Left lung (tissue), 10 donors: ENCODE measurements around the gene CSRP3. TPM values are rescaled to one million over a fixed set of nuclear protein-coding genes. Genes with fewer than 3 reads are reported as not detected.

Source experiments
- ATAC-seq: fragments of 200-7000 bp; cut with Tn5 transposase; one replicate; pipeline ENCODE4 v1.9.1; 2020; ENCODE audit warnings: moderate library complexity
- DNase-seq, 4 donors: peaks; one replicate each; pipeline ENCODE4 v3.0.0-alpha.2; 2013 to 2020
- H3K27ac ChIP-seq, 2 donors: fragments of 200-600 bp; sonication (generic) in 1 of 2; one replicate each; pipeline versions ENCODE4 v1.5.0 to v1.8.0; 2020 to 2021
- H3K27me3 ChIP-seq, 2 donors: fragments of 200-600 bp; sonication (generic) in 1 of 2; one replicate each; pipeline versions ENCODE4 v1.5.0 to v1.8.0; 2020 to 2021
- H3K36me3 ChIP-seq, 2 donors: fragments of 200-600 bp; sonication (generic) in 1 of 2; one replicate each; pipeline versions ENCODE4 v1.5.0 to v1.8.0; 2020 to 2021
- H3K4me1 ChIP-seq, 2 donors: fragments of 200-600 bp; one replicate each; pipeline ENCODE4 v1.8.0; 2021
- H3K4me3 ChIP-seq, 2 donors: fragments of 200-600 bp; sonication (generic) in 1 of 2; one replicate each; pipeline versions ENCODE4 v1.5.0 to v1.8.0; 2020 to 2021; ENCODE audit warnings: mild to moderate bottlenecking in 1 of 2
- H3K9me3 ChIP-seq, 2 donors: fragments of 200-600 bp; sonication (generic) in 1 of 2; one replicate each; pipeline versions ENCODE4 v1.5.0 to v1.8.0; 2020 to 2021
- CTCF ChIP-seq, 2 donors: fragments of 200-600 bp; sonication (generic) in 1 of 2; IDR thresholded peaks; one replicate each; pipeline versions ENCODE4 v1.5.0 to v1.8.0; 2021; ENCODE audit warnings: antibody characterized with exemption in 2 of 2
- intact Hi-C, 2 donors: fragments of 100-400 bp; cut with DNase I; formaldehyde crosslinking; loops; one replicate each; pipeline versions ENCODE4 v1.11.2 to v1.14.2; 2022
- polyA plus RNA-seq, 6 donors: library from polyadenylated mRNA; unstranded; fragments of 120-200 nt; gene quantifications; one replicate each; pipeline ENCODE4 v1.2.1, GENCODE V29; 2013; ENCODE audit not compliant: insufficient read length in 6 of 6
- total RNA-seq, 2 donors: library from RNA; stranded (reverse); fragmentation: NEBNext Ultra II Directional; extraction: Animal tissue kit (Norgen Biotek cat#: 25700); gene quantifications; one replicate each; pipeline ENCODE4 v1.2.1, GENCODE V29; 2021
- donor health status: DM: no; HTN: yes; CAD: no.
- donor health status: DM: no; HTN: no; CAD: no.

CSRP3 gene
- total and polyA plus RNA-seq, 8 donors = 0.23 to 1.4 (median 0.42) TPM; not detected in 1

GRCh38 chr11:19226378-19227195, 24.8 kb upstream of the CSRP3 start:
- no peaks in the 10 kb centered on the region for H3K4me1 ChIP-seq
- intact Hi-C loops = no loop called here
- no peaks in the 10 kb centered on the region for H3K27me3 ChIP-seq
- H3K4me3 ChIP-seq = no peak overlapping the region
- peaks cover 0 to 27% of the 10 kb centered on the region in 2 donors for H3K36me3 ChIP-seq
- no peak for TF ChIP-seq CTCF (IDR thresholded peaks at IDR 0.05)
- no peak for DNase-seq
- no peak for ATAC-seq
- no peaks in the 10 kb centered on the region for H3K9me3 ChIP-seq
- H3K27ac ChIP-seq = no peak overlapping the region

GRCh38 chr11:19225581-19225980, 23.8 kb upstream of the CSRP3 start:
- Histone ChIP-seq H3K27ac (no peak overlapping the region), H3K4me3 (no peak overlapping the region), H3K4me1 (no peaks in the 10 kb centered on the region), H3K36me3 (peaks cover 0 to 27% of the 10 kb centered on the region in 2 donors), H3K9me3 (no peaks in the 10 kb centered on the region), H3K27me3 (no peaks in the 10 kb centered on the region)
- no peak for TF ChIP-seq CTCF (IDR thresholded peaks at IDR 0.05)
- ATAC-seq = no peak
- intact Hi-C loops = no loop called here
- no peak for DNase-seq

GRCh38 chr11:19225123-19225522, 23.3 kb upstream of the CSRP3 start:
- no peak overlapping the region for H3K4me3 ChIP-seq
- DNase-seq = no peak
- H3K9me3 ChIP-seq = no peaks in the 10 kb centered on the region
- H3K36me3 ChIP-seq = peaks cover 0 to 27% of the 10 kb centered on the region in 2 donors
- H3K4me1 ChIP-seq = no peaks in the 10 kb centered on the region
- intact Hi-C loops = no loop called here
- H3K27me3 ChIP-seq = no peaks in the 10 kb centered on the region
- H3K27ac ChIP-seq = no peak overlapping the region
- no peak for TF ChIP-seq CTCF (IDR thresholded peaks at IDR 0.05)
- ATAC-seq = no peak

- Histone ChIP-seq H3K4me1 (no peaks in the 10 kb centered on the region), H3K27ac (no peak overlapping the region), H3K36me3 (peaks cover 0 to 12% of the 10 kb centered on the region in 2 donors), H3K27me3 (no peaks in the 10 kb centered on the region), H3K9me3 (no peaks in the 10 kb centered on the region), H3K4me3 (no peak overlapping the region)
- ATAC-seq (peak; percentile 85), DNase-seq (peak in 2 of 4 donors; percentile 46 to 60)
- no peak for TF ChIP-seq CTCF (IDR thresholded peaks at IDR 0.05)
- intact Hi-C loops = no loop called here
Observed at GRCh38 chr11:19220903-19221724, 19.3 kb upstream of the CSRP3 start.
